Measurements from ENCODE around the gene PNMA8B. TPM values are rescaled to one million over a fixed set of nuclear protein-coding genes. Genes with fewer than 3 reads are reported as not detected.

The PNMA8B gene
- total and polyA plus RNA-seq, 4 donors, result 10.6 to 31.0 (median 24.0) TPM

DNA sequence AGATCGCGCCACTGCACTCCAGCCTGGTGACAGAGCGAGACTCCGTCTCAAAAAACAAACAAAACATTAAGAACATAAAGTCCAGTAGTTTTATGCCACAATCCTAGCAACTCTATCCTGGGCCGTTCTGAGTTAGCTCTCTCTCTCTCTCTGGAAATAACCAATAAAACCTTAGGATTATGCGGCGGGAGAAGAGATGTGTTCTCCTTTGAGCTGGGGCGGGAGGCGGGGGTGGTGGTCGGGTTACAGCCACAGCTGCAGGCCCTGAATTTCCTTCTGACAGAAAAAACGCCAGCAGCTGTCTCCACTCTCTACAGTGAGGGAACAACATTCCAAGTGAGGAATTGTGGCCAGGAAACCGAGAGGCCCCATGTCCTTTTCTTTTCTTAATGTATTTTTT is 15.3 kb downstream of the PNMA8B start:
- Histone ChIP-seq H3K36me3 (ENCODE audit: control insufficient read depth, insufficient read depth, low read length) (no peaks in the 10 kb centered on the region), H3K27me3 (ENCODE audit: control insufficient read depth, insufficient read depth, low read length) (no peaks in the 10 kb centered on the region), H3K9me3 (ENCODE audit: control insufficient read depth, insufficient read depth, low read length) (no peaks in the 10 kb centered on the region), H3K4me3 (ENCODE audit: low read depth, low read length) (no peak overlapping the region), H3K4me1 (ENCODE audit: control insufficient read depth, insufficient read depth, low read length) (peaks cover 35% of the 10 kb centered on the region), H3K27ac (ENCODE audit: low read depth, low read length) (peak overlapping the region; percentile 94)
- 0% methylated on average over 4 of the region's 12 CpGs for WGBS (ENCODE audit: insufficient coverage)
- peak in 2 of 6 donors; percentile 77 to 83 for DNase-seq (ENCODE audit: low read depth in 4 of 6, low spot score in 6 of 6)

DNA sequence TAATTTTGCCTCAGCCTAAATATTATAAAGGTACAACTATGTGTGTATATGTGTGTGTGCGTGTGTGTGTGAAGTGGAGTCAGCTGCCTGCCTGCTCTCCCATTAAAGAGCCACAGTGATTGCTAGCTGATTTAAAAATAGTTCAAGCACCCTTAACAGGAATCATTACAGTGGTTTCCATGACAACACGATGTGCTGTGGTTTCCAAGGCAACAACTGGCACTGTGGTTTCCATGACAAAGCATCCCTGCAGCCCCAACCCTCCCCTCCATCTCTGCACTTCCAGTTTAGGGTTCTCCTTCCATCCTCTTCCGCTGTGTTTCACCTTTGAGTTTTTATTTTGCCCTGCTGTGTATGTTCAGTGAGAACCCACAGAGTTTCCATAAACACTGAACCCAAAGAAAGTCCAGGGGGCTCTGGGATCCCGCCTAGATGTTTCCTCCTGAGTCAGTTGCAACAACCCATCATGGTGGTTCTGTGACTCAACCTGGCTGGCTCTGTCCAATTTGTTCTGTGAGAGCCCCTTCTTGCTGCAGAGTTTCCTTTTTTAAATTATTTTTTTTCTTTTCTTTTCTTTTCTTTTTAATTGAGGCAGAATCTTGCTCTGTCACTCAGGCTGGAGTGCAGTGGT is 17.2 kb downstream of the PNMA8B start:
- no peaks in the 10 kb centered on the region for H3K36me3 ChIP-seq (ENCODE audit: control insufficient read depth, insufficient read depth, low read length)
- no peak overlapping the region for H3K4me3 ChIP-seq (ENCODE audit: low read depth, low read length)
- H3K27ac ChIP-seq (ENCODE audit: low read depth, low read length), result peak overlapping the region; percentile 64
- no peaks in the 10 kb centered on the region for H3K9me3 ChIP-seq (ENCODE audit: control insufficient read depth, insufficient read depth, low read length)
- H3K27me3 ChIP-seq (ENCODE audit: control insufficient read depth, insufficient read depth, low read length), result no peaks in the 10 kb centered on the region
- peaks cover 44% of the 10 kb centered on the region for H3K4me1 ChIP-seq (ENCODE audit: control insufficient read depth, insufficient read depth, low read length)
- peak in 5 of 6 donors; percentile 71 to 99 (median 87) for DNase-seq (ENCODE audit: low read depth in 4 of 6, low spot score in 6 of 6)
- WGBS (ENCODE audit: insufficient coverage), result 20% methylated on average over 3 of the region's 4 CpGs

DNA sequence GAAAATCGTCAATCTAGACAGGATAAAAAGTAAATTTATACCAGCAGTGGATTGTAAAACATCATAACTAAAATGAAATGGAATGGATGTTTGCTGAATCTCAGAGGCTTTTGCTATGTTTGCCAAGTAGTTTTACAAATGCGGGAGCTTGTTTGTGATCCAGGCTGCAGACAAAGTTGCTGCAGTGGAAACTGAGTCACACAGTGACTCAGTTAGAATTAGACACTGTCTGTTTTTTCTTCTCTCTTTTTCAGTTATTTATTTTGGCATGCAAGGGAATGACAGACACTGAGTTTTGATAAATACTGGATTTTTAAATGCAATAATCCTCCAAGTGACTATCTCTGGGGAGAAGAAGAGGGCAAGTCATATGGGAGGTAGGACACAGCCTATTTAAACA is 19.7 kb downstream of the PNMA8B start:
- no CpG with 5 or more reads among the region's 2 CpGs for WGBS (ENCODE audit: insufficient coverage)
- H3K36me3 ChIP-seq (ENCODE audit: control insufficient read depth, insufficient read depth, low read length), result no peaks in the 10 kb centered on the region
- H3K4me1 ChIP-seq (ENCODE audit: control insufficient read depth, insufficient read depth, low read length), result peaks cover 51% of the 10 kb centered on the region
- H3K9me3 ChIP-seq (ENCODE audit: control insufficient read depth, insufficient read depth, low read length), result no peaks in the 10 kb centered on the region
- no peaks in the 10 kb centered on the region for H3K27me3 ChIP-seq (ENCODE audit: control insufficient read depth, insufficient read depth, low read length)
- H3K4me3 ChIP-seq (ENCODE audit: low read depth, low read length), result no peak overlapping the region
- no peak overlapping the region for H3K27ac ChIP-seq (ENCODE audit: low read depth, low read length)
- no peak for DNase-seq (ENCODE audit: low read depth in 4 of 6, low spot score in 6 of 6)

DNA sequence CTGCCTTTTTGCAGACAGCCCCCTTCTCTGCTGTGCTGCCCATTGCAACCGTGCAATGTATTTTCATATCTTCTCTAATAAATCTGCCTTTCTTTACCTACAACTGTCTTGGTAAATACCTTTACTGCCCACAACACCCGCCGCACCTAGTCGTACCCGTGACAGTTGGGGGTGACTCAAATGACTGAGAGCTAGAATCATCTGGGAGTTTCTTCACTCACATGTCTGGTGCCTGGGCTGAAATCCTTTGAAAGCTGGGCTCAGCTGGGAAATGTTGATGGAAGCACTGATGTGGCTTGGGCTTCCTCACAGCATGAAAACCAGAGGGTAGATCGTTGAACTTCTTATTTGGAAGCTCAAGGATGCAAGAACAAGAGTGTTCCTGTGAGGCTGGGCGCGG is 21.5 kb downstream of the PNMA8B start:
- H3K4me3 ChIP-seq (ENCODE audit: low read depth, low read length), result no peak overlapping the region
- DNase-seq (ENCODE audit: low read depth in 4 of 6, low spot score in 6 of 6), result no peak
- 89% methylated on average over 4 of the region's 8 CpGs for WGBS (ENCODE audit: insufficient coverage)
- peaks cover 58% of the 10 kb centered on the region for H3K4me1 ChIP-seq (ENCODE audit: control insufficient read depth, insufficient read depth, low read length)
- H3K36me3 ChIP-seq (ENCODE audit: control insufficient read depth, insufficient read depth, low read length), result peaks cover 12% of the 10 kb centered on the region
- H3K27ac ChIP-seq (ENCODE audit: low read depth, low read length), result no peak overlapping the region
- H3K9me3 ChIP-seq (ENCODE audit: control insufficient read depth, insufficient read depth, low read length), result no peaks in the 10 kb centered on the region
- no peaks in the 10 kb centered on the region for H3K27me3 ChIP-seq (ENCODE audit: control insufficient read depth, insufficient read depth, low read length)

DNA sequence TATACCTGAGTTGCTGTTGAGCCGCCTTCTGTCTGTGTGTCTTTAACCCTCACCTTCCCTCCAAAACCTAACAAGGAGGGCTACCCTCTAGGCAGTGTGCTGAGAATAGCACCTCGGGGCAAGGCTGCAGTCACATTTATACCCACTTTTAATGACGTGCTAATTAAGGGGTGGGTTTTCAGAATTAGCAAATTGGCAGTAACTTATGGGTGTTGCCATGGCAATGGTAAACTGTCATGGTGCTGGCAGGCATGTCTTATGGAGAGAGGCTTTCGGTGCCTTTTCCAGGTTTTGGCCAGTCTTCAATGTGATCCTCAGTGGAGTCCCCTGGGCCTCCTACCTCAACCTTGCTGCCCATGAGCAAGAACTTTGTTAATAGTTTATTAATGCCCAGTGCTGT is 23.1 kb downstream of the PNMA8B start:
- 50% methylated on average over 2 of the region's 4 CpGs for WGBS (ENCODE audit: insufficient coverage)
- Histone ChIP-seq H3K27ac (ENCODE audit: low read depth, low read length) (no peak overlapping the region), H3K36me3 (ENCODE audit: control insufficient read depth, insufficient read depth, low read length) (peaks cover 19% of the 10 kb centered on the region), H3K27me3 (ENCODE audit: control insufficient read depth, insufficient read depth, low read length) (no peaks in the 10 kb centered on the region), H3K4me1 (ENCODE audit: control insufficient read depth, insufficient read depth, low read length) (peaks cover 44% of the 10 kb centered on the region), H3K4me3 (ENCODE audit: low read depth, low read length) (no peak overlapping the region), H3K9me3 (ENCODE audit: control insufficient read depth, insufficient read depth, low read length) (no peaks in the 10 kb centered on the region)
- DNase-seq (ENCODE audit: low read depth in 4 of 6, low spot score in 6 of 6), result peak in 1 of 6 donors; percentile 37

DNA sequence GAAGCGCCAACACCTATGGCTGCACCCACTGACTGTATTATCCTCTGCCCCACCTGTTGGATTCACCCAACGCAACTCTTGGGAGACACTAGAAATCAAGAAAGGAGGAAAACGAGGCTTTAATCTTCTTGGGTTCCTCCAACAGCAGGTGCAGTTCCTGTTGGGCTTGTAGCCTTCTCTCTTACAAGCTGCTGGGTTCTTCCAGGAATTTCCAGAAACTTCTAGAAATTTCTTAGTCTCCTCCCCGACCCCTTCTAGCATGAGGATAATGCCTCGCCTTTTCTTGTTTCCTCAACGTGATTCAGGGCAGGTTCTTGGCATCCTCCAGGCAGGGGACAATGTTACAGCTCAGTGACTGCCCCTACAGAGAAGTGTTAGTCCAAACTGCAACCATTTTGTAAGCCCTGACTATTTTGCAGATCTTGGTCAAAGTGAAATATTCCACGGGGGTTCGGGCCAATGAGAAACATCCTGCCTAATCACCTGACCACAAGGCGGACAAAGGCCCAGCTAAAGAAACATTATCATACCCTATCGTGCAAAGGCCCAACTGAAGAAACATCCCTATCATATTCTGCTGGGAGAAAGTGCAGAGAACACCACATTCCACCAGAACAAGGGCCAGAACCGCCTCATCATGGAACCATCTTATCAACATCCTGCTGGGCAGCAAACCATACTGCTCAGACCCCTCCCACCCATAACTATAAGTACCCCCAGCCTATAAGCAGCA is 23.7 kb downstream of the PNMA8B start:
- Histone ChIP-seq H3K27ac (ENCODE audit: low read depth, low read length) (peak overlapping the region; percentile 69), H3K4me1 (ENCODE audit: control insufficient read depth, insufficient read depth, low read length) (peaks cover 40% of the 10 kb centered on the region), H3K27me3 (ENCODE audit: control insufficient read depth, insufficient read depth, low read length) (no peaks in the 10 kb centered on the region), H3K36me3 (ENCODE audit: control insufficient read depth, insufficient read depth, low read length) (peaks cover 23% of the 10 kb centered on the region), H3K4me3 (ENCODE audit: low read depth, low read length) (peak overlapping the region; percentile 45), H3K9me3 (ENCODE audit: control insufficient read depth, insufficient read depth, low read length) (no peaks in the 10 kb centered on the region)
- no peak for DNase-seq (ENCODE audit: low read depth in 4 of 6, low spot score in 6 of 6)
- WGBS (ENCODE audit: insufficient coverage), result 37% methylated on average over 7 of the region's 11 CpGs

DNA sequence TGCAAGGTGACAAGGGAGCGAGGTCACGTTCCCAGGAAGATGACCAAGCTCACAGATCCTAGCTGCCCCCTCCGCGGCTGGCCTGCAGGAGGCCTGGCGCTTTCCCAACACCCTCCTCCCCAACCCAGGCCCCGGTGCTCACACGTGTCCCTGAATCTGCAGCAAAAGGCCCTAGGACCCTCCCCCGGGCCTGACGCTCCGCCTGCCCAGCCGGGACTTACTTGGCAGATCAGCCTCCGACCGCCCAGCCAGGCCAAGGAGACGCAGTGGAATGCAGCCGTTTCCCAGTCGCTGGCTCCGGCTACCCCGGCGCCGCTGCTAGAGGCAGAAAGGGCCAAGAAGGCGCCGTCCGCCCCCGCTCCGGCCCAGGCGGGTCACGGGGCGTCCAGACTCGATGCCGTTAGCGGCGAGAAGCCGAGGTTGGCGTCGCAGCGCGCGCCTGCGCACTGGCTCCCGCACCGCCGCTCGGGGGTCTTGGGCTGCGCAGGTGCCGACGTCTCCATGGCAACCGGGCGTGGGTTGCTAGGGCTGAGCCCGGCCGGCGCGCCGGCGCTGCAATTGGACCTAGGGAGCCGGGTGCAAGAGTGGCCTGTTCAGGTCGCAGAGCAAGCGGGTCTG is 24.4 kb downstream of the PNMA8B start, which contains the start of gene PNMA8A:
Gene PNMA8A, minus strand, starts transcription at position 448 of the 618 bp plus-strand sequence. CDS start 528 bp downstream, outside the sequence.
- Histone ChIP-seq H3K4me3 (ENCODE audit: low read depth, low read length) (peak within 1 kb of the TSS; percentile 45), H3K27me3 (ENCODE audit: control insufficient read depth, insufficient read depth, low read length) (no peaks in the 10 kb centered on the region), H3K9me3 (ENCODE audit: control insufficient read depth, insufficient read depth, low read length) (no peaks in the 10 kb centered on the region), H3K36me3 (ENCODE audit: control insufficient read depth, insufficient read depth, low read length) (peaks cover 23% of the 10 kb centered on the region), H3K4me1 (ENCODE audit: control insufficient read depth, insufficient read depth, low read length) (peaks cover 40% of the 10 kb centered on the region), H3K27ac (ENCODE audit: low read depth, low read length) (peak within 1 kb of the TSS; percentile 69)
- WGBS (ENCODE audit: insufficient coverage), result under 1% methylated on average over 56 of the region's 57 CpGs
- DNase-seq (ENCODE audit: low read depth in 4 of 6, low spot score in 6 of 6), result peak in 5 of 6 donors; percentile 86 to 98 (median 92)

DNA sequence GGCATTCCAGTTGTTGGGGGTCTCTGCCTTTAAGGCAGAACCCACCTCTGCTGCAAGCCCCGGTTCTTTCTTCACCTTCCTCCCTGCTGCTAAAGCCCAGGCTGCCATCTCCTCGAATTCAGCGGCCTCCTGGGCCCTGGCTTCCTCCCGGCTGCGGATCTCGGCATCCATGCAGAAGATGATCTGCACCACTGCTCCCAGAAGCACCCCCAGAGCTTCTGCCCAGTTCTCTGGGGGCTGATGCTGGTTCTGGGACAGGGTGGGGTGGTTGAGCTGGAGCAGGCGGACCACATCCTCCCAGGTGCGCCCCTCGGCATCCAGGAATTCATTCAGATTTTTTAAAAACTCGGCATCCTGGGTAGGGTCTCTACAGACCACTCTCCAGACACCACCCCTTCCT is 25.3 kb downstream of the PNMA8B start:
- H3K27ac ChIP-seq (ENCODE audit: low read depth, low read length), result peak overlapping the region; percentile 69
- peak overlapping the region; percentile 45 for H3K4me3 ChIP-seq (ENCODE audit: low read depth, low read length)
- peaks cover 29% of the 10 kb centered on the region for H3K36me3 ChIP-seq (ENCODE audit: control insufficient read depth, insufficient read depth, low read length)
- H3K4me1 ChIP-seq (ENCODE audit: control insufficient read depth, insufficient read depth, low read length), result peaks cover 40% of the 10 kb centered on the region
- no peak for DNase-seq (ENCODE audit: low read depth in 4 of 6, low spot score in 6 of 6)
- no peaks in the 10 kb centered on the region for H3K9me3 ChIP-seq (ENCODE audit: control insufficient read depth, insufficient read depth, low read length)
- no peaks in the 10 kb centered on the region for H3K27me3 ChIP-seq (ENCODE audit: control insufficient read depth, insufficient read depth, low read length)
- 75% methylated on average over 6 of the region's 10 CpGs for WGBS (ENCODE audit: insufficient coverage)

DNA sequence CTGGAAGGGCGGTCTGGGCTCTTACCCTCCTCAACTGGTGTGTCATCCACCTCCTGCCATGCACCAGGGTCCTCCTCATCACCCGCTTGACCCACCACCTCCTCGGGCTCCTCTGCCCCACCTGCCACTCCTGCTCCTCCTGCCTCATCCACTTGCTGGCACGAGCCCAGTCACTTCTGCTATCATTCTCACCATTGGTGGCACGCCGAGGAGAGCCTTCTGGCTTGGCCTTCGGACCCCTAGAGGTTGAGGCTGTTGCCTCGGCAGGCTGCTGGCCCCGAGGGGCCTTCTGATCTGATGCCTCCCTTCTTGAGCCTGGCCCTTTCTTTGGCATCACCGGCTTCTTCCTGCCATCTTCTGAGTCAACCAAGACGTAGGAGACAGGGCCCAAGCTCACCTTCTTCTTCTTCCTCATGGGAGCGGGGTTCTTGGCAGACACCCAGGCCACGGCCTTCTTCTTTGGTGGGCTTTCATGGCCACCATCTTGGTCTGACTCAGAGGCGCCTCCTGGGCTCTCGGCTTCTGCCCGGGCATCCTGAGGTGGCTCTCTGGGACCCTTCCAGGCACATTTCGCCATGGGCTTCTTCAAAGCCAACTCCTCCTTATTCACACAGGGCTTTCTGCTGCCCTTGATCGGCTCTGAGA is 26.0 kb downstream of the PNMA8B start:
- H3K27ac ChIP-seq (ENCODE audit: low read depth, low read length), result no peak overlapping the region
- H3K4me3 ChIP-seq (ENCODE audit: low read depth, low read length), result no peak overlapping the region
- WGBS (ENCODE audit: insufficient coverage), result 96% methylated on average over 16 of the region's 18 CpGs
- no peaks in the 10 kb centered on the region for H3K27me3 ChIP-seq (ENCODE audit: control insufficient read depth, insufficient read depth, low read length)
- H3K4me1 ChIP-seq (ENCODE audit: control insufficient read depth, insufficient read depth, low read length), result peaks cover 40% of the 10 kb centered on the region
- peaks cover 36% of the 10 kb centered on the region for H3K36me3 ChIP-seq (ENCODE audit: control insufficient read depth, insufficient read depth, low read length)
- H3K9me3 ChIP-seq (ENCODE audit: control insufficient read depth, insufficient read depth, low read length), result no peaks in the 10 kb centered on the region
- no peak for DNase-seq (ENCODE audit: low read depth in 4 of 6, low spot score in 6 of 6)
